HG03060 (cell line): ENCODE measurements around the gene C1orf167.

ENCODE experiments used
- ATAC-seq: cut with Tn5 transposase; IDR thresholded peaks from one replicate; pipeline ENCODE4 v1.9.1; 2021; ENCODE audit warnings: low read depth, moderate number of reproducible peaks; ENCODE audit not compliant: unreplicated experiment

Gene C1orf167

DNA sequence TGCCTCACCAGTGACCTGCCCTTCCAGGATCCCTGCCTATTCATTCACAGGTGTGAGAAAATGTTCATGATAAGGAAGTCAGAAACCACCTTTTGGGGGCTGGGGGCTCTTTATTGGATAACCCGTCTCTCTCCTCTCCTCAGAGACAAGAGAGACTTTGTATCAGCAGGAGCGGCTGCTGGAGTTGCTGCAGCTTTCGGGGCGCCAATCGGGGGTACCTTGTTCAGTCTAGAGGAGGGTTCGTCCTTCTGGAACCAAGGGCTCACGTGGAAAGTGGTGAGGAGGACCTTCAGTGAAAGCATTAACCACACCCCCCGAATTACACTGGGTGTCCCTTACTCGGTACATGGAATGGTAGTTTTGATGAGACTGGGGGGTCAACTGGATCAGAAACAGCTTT, 65.0 kb downstream of the C1orf167 start:
- ATAC-seq, result no peak

- no peak for ATAC-seq
Measured at GRCh38 chr1:11828511-11828910, 66.5 kb downstream of the C1orf167 start.

- ATAC-seq, result no peak
Measured at GRCh38 chr1:11831945-11832725, 70.1 kb downstream of the C1orf167 start.

DNA sequence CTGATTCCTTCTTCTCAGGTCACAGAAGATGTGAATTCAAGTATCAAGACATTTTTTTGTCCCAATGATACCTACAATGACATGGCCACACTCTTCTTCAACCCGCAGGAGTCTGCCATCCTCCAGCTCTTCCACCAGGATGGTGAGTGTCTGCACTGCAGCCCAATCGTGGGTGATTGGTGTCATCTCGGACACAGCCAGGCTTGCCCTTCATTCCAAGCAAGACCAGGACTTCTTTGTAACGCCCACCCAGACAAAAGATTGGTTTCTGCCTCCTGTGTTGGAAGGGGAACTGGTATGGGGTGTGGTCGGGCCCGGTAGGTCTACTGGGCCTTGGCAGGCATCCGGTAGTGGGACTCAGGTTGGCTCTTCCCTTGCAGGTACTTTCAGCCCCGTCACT, 71.5 kb downstream of the C1orf167 start:
- no peak for ATAC-seq

- no peak for ATAC-seq
Measured at GRCh38 chr1:11833900-11834299, 71.9 kb downstream of the C1orf167 start.

- ATAC-seq, result no peak
Measured at GRCh38 chr1:11835441-11836225, 73.6 kb downstream of the C1orf167 start.

GRCh38 chr1:11836955-11837766, 75.2 kb downstream of the C1orf167 start:
- ATAC-seq, result no peak

GRCh38 chr1:11837767-11838348, 75.9 kb downstream of the C1orf167 start:
- no peak for ATAC-seq

- no peak for ATAC-seq
Measured at GRCh38 chr1:11838349-11839272, 76.6 kb downstream of the C1orf167 start.
